Measurements from ENCODE around the gene CCNY.

Gene CCNY

GRCh38 chr10:35390843-35391152 lies 54.5 kb downstream of the CCNY start:
- Histone ChIP-seq H3K4me2 (no peak overlapping the region), H3K4me3 (IDR thresholded peaks at IDR 0.05; ENCODE audit: insufficient read depth, low read depth, low read length) (no peak overlapping the region), H3K36me3 (ENCODE audit: insufficient read depth) (no peaks in the 10 kb centered on the region), H3K27ac (no peak overlapping the region), H3K27me3 (ENCODE audit: insufficient read depth, low read depth) (no peaks in the 10 kb centered on the region), H3K9ac (no peak overlapping the region), H3K79me2 (ENCODE audit: insufficient read depth, low read depth) (peaks cover 8% of the 10 kb centered on the region; the same call in 1 of the 2 replicates), H3K4me1 (ENCODE audit: low read depth, poor library complexity, severe bottlenecking) (no peaks in the 10 kb centered on the region), H4K20me1 (ENCODE audit: insufficient read depth) (no peaks in the 10 kb centered on the region), H2AFZ (ENCODE audit: low read depth) (no peak overlapping the region)
- no peak for TF ChIP-seq CTCF (conservative IDR thresholded peaks at IDR 0.05; ENCODE audit: low read depth, low read length)

- Histone ChIP-seq H3K4me1 (ENCODE audit: low read depth, poor library complexity, severe bottlenecking) (no peaks in the 10 kb centered on the region), H2AFZ (ENCODE audit: low read depth) (no peak overlapping the region), H4K20me1 (ENCODE audit: insufficient read depth) (no peaks in the 10 kb centered on the region), H3K27ac (no peak overlapping the region), H3K4me3 (IDR thresholded peaks at IDR 0.05; ENCODE audit: insufficient read depth, low read depth, low read length) (no peak overlapping the region), H3K27me3 (ENCODE audit: insufficient read depth, low read depth) (no peaks in the 10 kb centered on the region), H3K9ac (no peak overlapping the region), H3K36me3 (ENCODE audit: insufficient read depth) (no peaks in the 10 kb centered on the region), H3K79me2 (ENCODE audit: insufficient read depth, low read depth) (peaks cover 8% of the 10 kb centered on the region; the same call in 1 of the 2 replicates), H3K4me2 (no peak overlapping the region)
- no peak for TF ChIP-seq CTCF (conservative IDR thresholded peaks at IDR 0.05; ENCODE audit: low read depth, low read length)
Observed at GRCh38 chr10:35391153-35391953, 55.0 kb downstream of the CCNY start.

- H3K36me3 ChIP-seq (ENCODE audit: insufficient read depth): no peaks in the 10 kb centered on the region
Observed at GRCh38 chr10:35391954-35392262, 55.6 kb downstream of the CCNY start.

GRCh38 chr10:35392482-35393228 lies 56.3 kb downstream of the CCNY start:
- Histone ChIP-seq H3K27ac (no peak overlapping the region), H2AFZ (ENCODE audit: low read depth) (no peak overlapping the region), H3K27me3 (ENCODE audit: insufficient read depth, low read depth) (no peaks in the 10 kb centered on the region), H3K9ac (no peak overlapping the region), H4K20me1 (ENCODE audit: insufficient read depth) (no peaks in the 10 kb centered on the region), H3K4me2 (no peak overlapping the region), H3K4me3 (IDR thresholded peaks at IDR 0.05; ENCODE audit: insufficient read depth, low read depth, low read length) (no peak overlapping the region), H3K79me2 (ENCODE audit: insufficient read depth, low read depth) (peaks cover 7% of the 10 kb centered on the region; the same call in 1 of the 2 replicates), H3K4me1 (ENCODE audit: low read depth, poor library complexity, severe bottlenecking) (no peaks in the 10 kb centered on the region), H3K36me3 (ENCODE audit: insufficient read depth) (no peaks in the 10 kb centered on the region)
- no peak for TF ChIP-seq CTCF (conservative IDR thresholded peaks at IDR 0.05; ENCODE audit: low read depth, low read length)

More at GRCh38 chr10:35391954-35392262, 55.6 kb downstream of the CCNY start:
- Histone ChIP-seq H3K27ac (no peak overlapping the region), H3K27me3 (ENCODE audit: insufficient read depth, low read depth) (no peaks in the 10 kb centered on the region), H3K4me2 (no peak overlapping the region), H3K79me2 (ENCODE audit: insufficient read depth, low read depth) (peaks cover 8% of the 10 kb centered on the region; the same call in 1 of the 2 replicates), H3K9ac (no peak overlapping the region), H4K20me1 (ENCODE audit: insufficient read depth) (no peaks in the 10 kb centered on the region), H3K4me3 (IDR thresholded peaks at IDR 0.05; ENCODE audit: insufficient read depth, low read depth, low read length) (no peak overlapping the region), H3K4me1 (ENCODE audit: low read depth, poor library complexity, severe bottlenecking) (no peaks in the 10 kb centered on the region), H2AFZ (ENCODE audit: low read depth) (no peak overlapping the region)
- TF ChIP-seq CTCF (conservative IDR thresholded peaks at IDR 0.05; ENCODE audit: low read depth, low read length): no peak

All from KMS-11 (cell line).